NT2/D1 (cell line): ENCODE results near the gene SIRT2.
"Not testable (repeated sequence)": the region's sequence is repeated elsewhere in the genome, so short reads cannot be mapped to it uniquely, and the experiment has no call there.

Experiments used
- DNase-seq: peaks from one replicate; pipeline ENCODE4 v3.0.0-alpha.2; 2011; ENCODE audit warnings: low read depth, low spot score
- H3K27me3 ChIP-seq: 2 replicates; pipeline ENCODE4 v1.6.0; 2011; ENCODE audit warnings: mild to moderate bottlenecking; ENCODE audit not compliant: insufficient read length, insufficient read depth
- H3K36me3 ChIP-seq: 2 replicates; pipeline ENCODE4 v1.6.1; 2011; ENCODE audit warnings: mild to moderate bottlenecking, low read length, mixed read lengths; ENCODE audit not compliant: insufficient read depth, insufficient read length
- H3K4me1 ChIP-seq: 2 replicates; pipeline ENCODE4 v1.5.1; 2011; ENCODE audit not compliant: insufficient read depth, insufficient read length
- H3K4me3 ChIP-seq: 2 replicates; pipeline ENCODE4 v1.5.1; 2011; ENCODE audit warnings: low read depth; ENCODE audit not compliant: insufficient read length
- H3K9ac ChIP-seq: 2 replicates; pipeline ENCODE4 v1.6.0; 2011; ENCODE audit warnings: low read depth; ENCODE audit not compliant: insufficient read length
- H3K9me3 ChIP-seq: 2 replicates; pipeline ENCODE4 v1.5.1; 2011; ENCODE audit warnings: mild to moderate bottlenecking, low read length; ENCODE audit not compliant: insufficient read depth
- SUZ12 ChIP-seq: IDR thresholded peaks from 2 replicates; pipeline ENCODE4 v1.6.1; 2011; ENCODE audit not compliant: insufficient read length, insufficient read depth; ENCODE audit errors: extremely low read depth
- YY1 ChIP-seq: IDR thresholded peaks from 2 replicates; pipeline ENCODE4 v1.6.1; 2011; ENCODE audit not compliant: insufficient read length, insufficient read depth
- ZNF274 ChIP-seq: IDR thresholded peaks from 2 replicates; pipeline ENCODE4 v1.6.1; 2011; ENCODE audit warnings: mild to moderate bottlenecking, low read depth, low read length

The SIRT2 gene

GRCh38 chr19:38880076-38880881 lies 19.1 kb downstream of the SIRT2 start:
- Histone ChIP-seq H3K36me3 (no peaks in the 10 kb centered on the region), H3K4me1 (peaks cover 9% of the 10 kb centered on the region), H3K9ac (no peak overlapping the region), H3K9me3 (no peaks in the 10 kb centered on the region), H3K27me3 (no peaks in the 10 kb centered on the region), H3K4me3 (no peak overlapping the region)
- DNase-seq: no peak
- no peak for TF ChIP-seq YY1
- no peak for TF ChIP-seq SUZ12
- TF ChIP-seq ZNF274: no peak

GRCh38 chr19:38879400-38879751 lies 20.0 kb downstream of the SIRT2 start:
- Histone ChIP-seq H3K27me3 (no peaks in the 10 kb centered on the region), H3K9ac (no peak overlapping the region), H3K4me3 (no peak overlapping the region), H3K9me3 (no peaks in the 10 kb centered on the region), H3K36me3 (no peaks in the 10 kb centered on the region), H3K4me1 (peaks cover 9% of the 10 kb centered on the region)
- DNase-seq: no peak
- TF ChIP-seq ZNF274: no peak
- TF ChIP-seq YY1: no peak
- TF ChIP-seq SUZ12: no peak

- H3K4me1 ChIP-seq: peaks cover 9% of the 10 kb centered on the region
- no peak overlapping the region for H3K9ac ChIP-seq
- no peaks in the 10 kb centered on the region for H3K9me3 ChIP-seq
- no peaks in the 10 kb centered on the region for H3K27me3 ChIP-seq
- no peak for DNase-seq
- TF ChIP-seq SUZ12: no peak
- TF ChIP-seq ZNF274: no peak
- no peak for TF ChIP-seq YY1
- no peaks in the 10 kb centered on the region for H3K36me3 ChIP-seq
- no peak overlapping the region for H3K4me3 ChIP-seq
These were observed 20.6 kb downstream of the SIRT2 start for GRCh38 chr19:38878575-38879399.

GRCh38 chr19:38877781-38878574 lies 21.4 kb downstream of the SIRT2 start, which contains the start of gene RINL:
Gene RINL (minus strand): TSS chr19:38878275. CDS start chr19:38876742, 1,533 bp downstream.
- Histone ChIP-seq H3K4me1 (peaks cover 9% of the 10 kb centered on the region), H3K4me3 (no peak within 1 kb of the TSS), H3K36me3 (no peaks in the 10 kb centered on the region), H3K9ac (no peak within 1 kb of the TSS), H3K27me3 (no peaks in the 10 kb centered on the region), H3K9me3 (no peaks in the 10 kb centered on the region)
- DNase-seq: no peak
- TF ChIP-seq ZNF274 (no peak), SUZ12 (no peak), YY1 (no peak)

- Histone ChIP-seq H3K27me3 (no peaks in the 10 kb centered on the region), H3K36me3 (no peaks in the 10 kb centered on the region), H3K9ac (no peak overlapping the region), H3K4me1 (peaks cover 7% of the 10 kb centered on the region), H3K4me3 (no peak overlapping the region), H3K9me3 (no peaks in the 10 kb centered on the region)
- TF ChIP-seq YY1 (no peak), ZNF274 (no peak), SUZ12 (no peak)
- no peak for DNase-seq
These were observed 23.6 kb downstream of the SIRT2 start for GRCh38 chr19:38875656-38876395.

GRCh38 chr19:38873400-38873799 lies 26.0 kb downstream of the SIRT2 start:
- DNase-seq, H3K9me3 ChIP-seq, H3K4me1 ChIP-seq, H3K36me3 ChIP-seq, H3K4me3 ChIP-seq, H3K27me3 ChIP-seq, H3K9ac ChIP-seq: not testable (repeated sequence)

GRCh38 chr19:38870612-38871011 lies 28.8 kb downstream of the SIRT2 start:
- H3K4me3 ChIP-seq: peak overlapping the region; percentile 34
- H3K9ac ChIP-seq: peak overlapping the region; percentile 54
- DNase-seq: no peak
- peaks cover 4% of the 10 kb centered on the region for H3K4me1 ChIP-seq
- TF ChIP-seq SUZ12: no peak
- no peak for TF ChIP-seq YY1
- no peak for TF ChIP-seq ZNF274
- peaks cover 7% of the 10 kb centered on the region for H3K27me3 ChIP-seq
- no peaks in the 10 kb centered on the region for H3K36me3 ChIP-seq
- H3K9me3 ChIP-seq: no peaks in the 10 kb centered on the region
